ENCODE measurements around the gene SHISA7. TPM values are rescaled to one million over a fixed set of nuclear protein-coding genes. Genes with fewer than 3 reads are reported as not detected.

Gene SHISA7
- total RNA-seq, 1 donor from 2014 or later = not detected

- Mint-ChIP-seq H3K4me3 (ENCODE audit: unreplicated experiment) (peak overlapping the region; percentile 81), H3K9me3 (ENCODE audit: unreplicated experiment) (no peaks in the 10 kb centered on the region), H3K4me1 (ENCODE audit: unreplicated experiment) (peaks cover 5% of the 10 kb centered on the region), H3K27me3 (ENCODE audit: unreplicated experiment) (peaks cover 25% of the 10 kb centered on the region), H3K36me3 (ENCODE audit: low read depth, unreplicated experiment) (peaks cover 8% of the 10 kb centered on the region), H3K27ac (ENCODE audit: unreplicated experiment) (peak overlapping the region; percentile 16)
- no peak for DNase-seq (ENCODE audit: low spot score)
- no peak for TF ChIP-seq CTCF (IDR thresholded peaks at IDR 0.05; ENCODE audit: unreplicated experiment)
Observed at GRCh38 chr19:55453511-55454260, 10.6 kb upstream of the SHISA7 start.

DNA sequence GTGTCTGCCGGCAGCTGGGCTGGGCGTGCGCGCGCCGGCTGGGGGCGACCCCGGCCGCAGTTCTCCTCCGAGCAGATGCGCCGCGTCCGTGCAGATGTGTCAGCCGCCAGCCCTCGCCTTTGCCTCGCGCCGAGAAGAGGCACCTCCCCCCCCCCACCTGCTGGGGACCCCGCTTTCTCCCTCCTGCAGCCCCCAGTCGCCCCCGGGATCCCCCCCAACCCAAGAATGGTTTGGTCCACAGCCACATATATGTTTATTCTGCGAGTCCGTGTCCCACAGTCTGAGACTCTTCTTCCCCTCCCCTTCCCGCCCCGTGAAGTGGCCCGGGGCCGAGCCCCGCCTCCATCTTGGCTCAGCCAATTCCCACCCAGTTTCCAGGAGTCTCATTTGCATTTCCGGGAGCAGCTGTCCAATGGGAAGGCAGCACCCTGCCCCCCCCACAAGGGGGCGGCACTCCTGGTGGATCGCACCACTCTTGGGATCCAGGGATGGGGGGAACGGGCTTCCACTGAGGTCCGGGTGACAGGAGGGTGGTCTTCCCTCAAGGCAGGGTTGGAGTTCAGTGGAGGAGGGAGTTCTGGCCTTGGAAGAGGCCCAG, 9.7 kb upstream of the SHISA7 start:
- peaks cover 5% of the 10 kb centered on the region for H3K4me1 Mint-ChIP-seq (ENCODE audit: unreplicated experiment)
- peaks cover 8% of the 10 kb centered on the region for H3K36me3 Mint-ChIP-seq (ENCODE audit: low read depth, unreplicated experiment)
- H3K9me3 Mint-ChIP-seq (ENCODE audit: unreplicated experiment) = no peaks in the 10 kb centered on the region
- DNase-seq (ENCODE audit: low spot score) = peak; percentile 54
- H3K4me3 Mint-ChIP-seq (ENCODE audit: unreplicated experiment) = peak overlapping the region; percentile 81
- TF ChIP-seq CTCF (IDR thresholded peaks at IDR 0.05; ENCODE audit: unreplicated experiment) = peak; percentile 21
- no peak overlapping the region for H3K27ac Mint-ChIP-seq (ENCODE audit: unreplicated experiment)
- peaks cover 25% of the 10 kb centered on the region for H3K27me3 Mint-ChIP-seq (ENCODE audit: unreplicated experiment)

- no peak for DNase-seq (ENCODE audit: low spot score)
Observed at GRCh38 chr19:55451965-55452748, 9.1 kb upstream of the SHISA7 start.

GRCh38 chr19:55451163-55451964, 8.3 kb upstream of the SHISA7 start:
- no peak for DNase-seq (ENCODE audit: low spot score)
- H3K27ac Mint-ChIP-seq (ENCODE audit: unreplicated experiment) = no peak overlapping the region

More at GRCh38 chr19:55451965-55452748, 9.1 kb upstream of the SHISA7 start:
- Mint-ChIP-seq H3K36me3 (ENCODE audit: low read depth, unreplicated experiment) (peaks cover 8% of the 10 kb centered on the region), H3K4me1 (ENCODE audit: unreplicated experiment) (peaks cover 5% of the 10 kb centered on the region), H3K4me3 (ENCODE audit: unreplicated experiment) (no peak overlapping the region), H3K9me3 (ENCODE audit: unreplicated experiment) (no peaks in the 10 kb centered on the region), H3K27me3 (ENCODE audit: unreplicated experiment) (peaks cover 25% of the 10 kb centered on the region), H3K27ac (ENCODE audit: unreplicated experiment) (no peak overlapping the region)
- TF ChIP-seq CTCF (IDR thresholded peaks at IDR 0.05; ENCODE audit: unreplicated experiment) = no peak

More at GRCh38 chr19:55451163-55451964, 8.3 kb upstream of the SHISA7 start:
- Mint-ChIP-seq H3K36me3 (ENCODE audit: low read depth, unreplicated experiment) (peaks cover 8% of the 10 kb centered on the region), H3K4me3 (ENCODE audit: unreplicated experiment) (no peak overlapping the region), H3K27me3 (ENCODE audit: unreplicated experiment) (peaks cover 23% of the 10 kb centered on the region), H3K9me3 (ENCODE audit: unreplicated experiment) (no peaks in the 10 kb centered on the region), H3K4me1 (ENCODE audit: unreplicated experiment) (peaks cover 5% of the 10 kb centered on the region)
- no peak for TF ChIP-seq CTCF (IDR thresholded peaks at IDR 0.05; ENCODE audit: unreplicated experiment)
